ENCODE results near the gene RAB7A. TPM values are rescaled to one million over a fixed set of nuclear protein-coding genes. Genes with fewer than 3 reads are reported as not detected.

Gene RAB7A
- polyA plus RNA-seq, 2 of the 4 experiments (the other 2 are of a cell fraction): 137 to 160 TPM

DNA sequence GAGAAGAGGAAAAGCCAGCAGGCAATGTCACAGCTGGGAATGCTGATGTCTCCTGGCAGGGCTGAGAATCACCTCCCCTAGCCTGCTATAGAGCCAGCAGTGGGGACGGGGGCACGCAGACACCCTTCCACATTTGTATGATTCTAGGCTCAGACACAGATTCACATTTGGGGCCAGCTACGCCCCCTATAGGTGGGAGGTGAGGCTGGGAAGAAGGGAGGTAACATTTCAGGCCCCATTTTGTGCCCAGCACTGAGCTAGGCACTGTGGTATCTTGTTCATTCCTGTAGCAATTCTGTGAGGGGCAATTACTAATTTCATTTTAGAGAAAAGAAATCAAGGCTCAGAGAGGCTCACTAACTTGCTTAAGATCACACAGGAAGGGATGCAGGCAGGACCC lies 137.6 kb downstream of the RAB7A start:
- CTCF ChIA-PET: interaction anchor here (0.9 to 1.1 kb wide), 2 partner anchors 69 to 183 kb away, joined by 3 read pairs; no protein-coding TSS in a partner anchor
- no peak for FAIRE-seq

More for the DNA sequence above, 137.6 kb downstream of the RAB7A start:
- TF ChIP-seq, protein P1, sequence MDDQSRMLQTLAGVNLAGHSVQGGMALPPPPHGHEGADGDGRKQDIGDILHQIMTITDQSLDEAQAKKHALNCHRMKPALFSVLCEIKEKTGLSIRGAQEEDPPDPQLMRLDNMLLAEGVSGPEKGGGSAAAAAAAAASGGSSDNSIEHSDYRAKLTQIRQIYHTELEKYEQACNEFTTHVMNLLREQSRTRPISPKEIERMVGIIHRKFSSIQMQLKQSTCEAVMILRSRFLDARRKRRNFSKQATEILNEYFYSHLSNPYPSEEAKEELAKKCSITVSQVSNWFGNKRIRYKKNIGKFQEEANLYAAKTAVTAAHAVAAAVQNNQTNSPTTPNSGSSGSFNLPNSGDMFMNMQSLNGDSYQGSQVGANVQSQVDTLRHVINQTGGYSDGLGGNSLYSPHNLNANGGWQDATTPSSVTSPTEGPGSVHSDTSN (IDR thresholded peaks at IDR 0.05): no peak
- TF ChIP-seq ZNF302 (CRISPR knock-in tag; IDR thresholded peaks at IDR 0.05): no peak
- TF ChIP-seq, protein P2, sequence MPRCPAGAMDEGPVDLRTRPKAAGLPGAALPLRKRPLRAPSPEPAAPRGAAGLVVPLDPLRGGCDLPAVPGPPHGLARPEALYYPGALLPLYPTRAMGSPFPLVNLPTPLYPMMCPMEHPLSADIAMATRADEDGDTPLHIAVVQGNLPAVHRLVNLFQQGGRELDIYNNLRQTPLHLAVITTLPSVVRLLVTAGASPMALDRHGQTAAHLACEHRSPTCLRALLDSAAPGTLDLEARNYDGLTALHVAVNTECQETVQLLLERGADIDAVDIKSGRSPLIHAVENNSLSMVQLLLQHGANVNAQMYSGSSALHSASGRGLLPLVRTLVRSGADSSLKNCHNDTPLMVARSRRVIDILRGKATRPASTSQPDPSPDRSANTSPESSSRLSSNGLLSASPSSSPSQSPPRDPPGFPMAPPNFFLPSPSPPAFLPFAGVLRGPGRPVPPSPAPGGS (IDR thresholded peaks at IDR 0.05): no peak
- no peak for TF ChIP-seq JUN (IDR thresholded peaks at IDR 0.05)
- TF ChIP-seq FOSL2 (IDR thresholded peaks at IDR 0.05): no peak
- no peak for TF ChIP-seq FOSL2 (CRISPR knock-in tag; IDR thresholded peaks at IDR 0.05)
- no peak for TF ChIP-seq ESRRA (IDR thresholded peaks at IDR 0.05; ENCODE audit: borderline replicate concordance, low read length)
- TF ChIP-seq SMC3 (IDR thresholded peaks at IDR 0.05): no peak
- TF ChIP-seq, protein P3, sequence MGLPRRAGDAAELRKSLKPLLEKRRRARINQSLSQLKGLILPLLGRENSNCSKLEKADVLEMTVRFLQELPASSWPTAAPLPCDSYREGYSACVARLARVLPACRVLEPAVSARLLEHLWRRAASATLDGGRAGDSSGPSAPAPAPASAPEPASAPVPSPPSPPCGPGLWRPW (IDR thresholded peaks at IDR 0.05): no peak
- TF ChIP-seq EHMT2 (IDR thresholded peaks at IDR 0.05; ENCODE audit: low read depth): no peak
- TF ChIP-seq FOSB (CRISPR knock-in tag; IDR thresholded peaks at IDR 0.05): no peak
- no peak for TF ChIP-seq BHLHE40 (IDR thresholded peaks at IDR 0.05; ENCODE audit: low read depth, low read length)
- TF ChIP-seq, protein P4, sequence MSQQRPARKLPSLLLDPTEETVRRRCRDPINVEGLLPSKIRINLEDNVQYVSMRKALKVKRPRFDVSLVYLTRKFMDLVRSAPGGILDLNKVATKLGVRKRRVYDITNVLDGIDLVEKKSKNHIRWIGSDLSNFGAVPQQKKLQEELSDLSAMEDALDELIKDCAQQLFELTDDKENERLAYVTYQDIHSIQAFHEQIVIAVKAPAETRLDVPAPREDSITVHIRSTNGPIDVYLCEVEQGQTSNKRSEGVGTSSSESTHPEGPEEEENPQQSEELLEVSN (IDR thresholded peaks at IDR 0.05; ENCODE audit: borderline replicate concordance, low read depth): no peak
- TF ChIP-seq, protein P5, sequence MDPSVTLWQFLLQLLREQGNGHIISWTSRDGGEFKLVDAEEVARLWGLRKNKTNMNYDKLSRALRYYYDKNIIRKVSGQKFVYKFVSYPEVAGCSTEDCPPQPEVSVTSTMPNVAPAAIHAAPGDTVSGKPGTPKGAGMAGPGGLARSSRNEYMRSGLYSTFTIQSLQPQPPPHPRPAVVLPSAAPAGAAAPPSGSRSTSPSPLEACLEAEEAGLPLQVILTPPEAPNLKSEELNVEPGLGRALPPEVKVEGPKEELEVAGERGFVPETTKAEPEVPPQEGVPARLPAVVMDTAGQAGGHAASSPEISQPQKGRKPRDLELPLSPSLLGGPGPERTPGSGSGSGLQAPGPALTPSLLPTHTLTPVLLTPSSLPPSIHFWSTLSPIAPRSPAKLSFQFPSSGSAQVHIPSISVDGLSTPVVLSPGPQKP (IDR thresholded peaks at IDR 0.05; ENCODE audit: low read depth, low read length): no peak
- no peak for TF ChIP-seq ZSCAN20 (CRISPR knock-in tag; IDR thresholded peaks at IDR 0.05)
- no peak for TF ChIP-seq NR3C1 (IDR thresholded peaks at IDR 0.05)
- TF ChIP-seq, protein P6, sequence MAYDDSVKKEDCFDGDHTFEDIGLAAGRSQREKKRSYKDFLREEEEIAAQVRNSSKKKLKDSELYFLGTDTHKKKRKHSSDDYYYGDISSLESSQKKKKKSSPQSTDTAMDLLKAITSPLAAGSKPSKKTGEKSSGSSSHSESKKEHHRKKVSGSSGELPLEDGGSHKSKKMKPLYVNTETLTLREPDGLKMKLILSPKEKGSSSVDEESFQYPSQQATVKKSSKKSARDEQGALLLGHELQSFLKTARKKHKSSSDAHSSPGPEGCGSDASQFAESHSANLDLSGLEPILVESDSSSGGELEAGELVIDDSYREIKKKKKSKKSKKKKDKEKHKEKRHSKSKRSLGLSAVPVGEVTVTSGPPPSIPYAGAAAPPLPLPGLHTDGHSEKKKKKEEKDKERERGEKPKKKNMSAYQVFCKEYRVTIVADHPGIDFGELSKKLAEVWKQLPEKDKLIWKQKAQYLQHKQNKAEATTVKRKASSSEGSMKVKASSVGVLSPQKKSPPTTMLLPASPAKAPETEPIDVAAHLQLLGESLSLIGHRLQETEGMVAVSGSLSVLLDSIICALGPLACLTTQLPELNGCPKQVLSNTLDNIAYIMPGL (CRISPR knock-in tag; IDR thresholded peaks at IDR 0.05; ENCODE audit: borderline replicate concordance): no peak
- no peak for TF ChIP-seq PHF8 (IDR thresholded peaks at IDR 0.05; ENCODE audit: borderline replicate concordance, low read depth)
- no peak overlapping the region for H3K27ac ChIP-seq
- POLR2A ChIA-PET: no interaction called here
- no peaks in the 10 kb centered on the region for H3K4me1 ChIP-seq
- no peak overlapping the region for H3K4me3 ChIP-seq
- H3K9me3 ChIP-seq: peaks cover 29% of the 10 kb centered on the region
- DNase-seq (ENCODE audit: low read depth in 1 of 2, low spot score in 1 of 2) (no peak), ATAC-seq (no peak)
- 61% methylated on average over 3 of the region's 3 CpGs for WGBS (ENCODE audit: missing lambda C conversion rate)
- H3K4me2 ChIP-seq: no peak overlapping the region

Small RNA genes within 50 kb of the gene (small RNA-seq; reads per million reads assigned to genes)
- 0 to 0.04 (median 0) reads per million in 6 experiments for gene RF00399

Other genes with a start within 250 kb of the RAB7A start
- gene GATA2, start 233.0 kb upstream of the RAB7A start, polyA plus RNA-seq (2011; rRNA removed): 0.68 and 1.2 TPM in 2 replicates
- 3.9 to 4.9 TPM (median 4.5 TPM) in 3 replicates for gene GATA2, start 233.0 kb upstream of the RAB7A start, polyA plus RNA-seq (2017; fragmentation: RNase III; extraction: RNeasy Plus Mini Kit Qiagen cat#74134 plus additional on column Dnase treatment)
- 279 and 288 TPM in 2 replicates for gene RPN1, start 75.4 kb upstream of the RAB7A start, polyA plus RNA-seq (2011; rRNA removed)
- 138 to 145 TPM (median 140 TPM) in 3 replicates for gene RPN1, start 75.4 kb upstream of the RAB7A start, polyA plus RNA-seq (2017; fragmentation: RNase III; extraction: RNeasy Plus Mini Kit Qiagen cat#74134 plus additional on column Dnase treatment)
- gene ACAD9, start 153.4 kb downstream of the RAB7A start, polyA plus RNA-seq (2011; rRNA removed): 24.1 and 26.1 TPM in 2 replicates
- gene ACAD9, start 153.4 kb downstream of the RAB7A start, polyA plus RNA-seq (2017; fragmentation: RNase III; extraction: RNeasy Plus Mini Kit Qiagen cat#74134 plus additional on column Dnase treatment): 28.3 to 29.2 TPM (median 28.7 TPM) in 3 replicates